WERI-Rb-1 (cell line): ENCODE results near the gene ARL5A.
A peak's percentile ranks its signal among the peaks of the same experiment; 100 is the strongest.

Experiments used
- DNase-seq: peaks from one replicate; pipeline ENCODE4 v3.0.0-alpha.2; 2020
- H3K27ac ChIP-seq: fragments of 250-450 bp; sonication (Bioruptor Pico); 2 replicates; pipeline ENCODE4 v1.5.1; 2020; ENCODE audit warnings: mild to moderate bottlenecking, moderate library complexity
- H3K27me3 ChIP-seq: fragments of 250-450 bp; sonication (Bioruptor Pico); 2 replicates; pipeline ENCODE4 v1.5.1; 2021; ENCODE audit warnings: mild to moderate bottlenecking, low read depth, moderate library complexity; ENCODE audit not compliant: insufficient read depth, severe bottlenecking
- H3K36me3 ChIP-seq: fragments of 250-450 bp; sonication (Bioruptor Pico); 2 replicates; pipeline ENCODE4 v1.5.1; 2020; ENCODE audit warnings: mild to moderate bottlenecking, moderate library complexity
- H3K4me3 ChIP-seq: 2 replicates; pipeline ENCODE4 v1.5.1; 2011; ENCODE audit warnings: low read depth, mild to moderate bottlenecking, control low read depth, low read length
- H3K9me3 ChIP-seq: fragments of 250-450 bp; sonication (Bioruptor Pico); 2 replicates; pipeline ENCODE4 v1.5.1; 2021; ENCODE audit warnings: mild to moderate bottlenecking, moderate library complexity; ENCODE audit not compliant: severe bottlenecking
- CTCF ChIP-seq: IDR thresholded peaks from 2 replicates; pipeline ENCODE4 v1.5.1; 2011; ENCODE audit warnings: low read depth, mild to moderate bottlenecking, control low read depth, inconsistent platforms, low read length

The ARL5A gene

GRCh38 chr2:151783133-151783520 is 45.1 kb downstream of the ARL5A start:
- no peaks in the 10 kb centered on the region for H3K27me3 ChIP-seq
- DNase-seq = no peak
- no peak overlapping the region for H3K27ac ChIP-seq

GRCh38 chr2:151782378-151783132 is 45.7 kb downstream of the ARL5A start:
- H3K36me3 ChIP-seq = no peaks in the 10 kb centered on the region
- TF ChIP-seq CTCF = no peak
- no peak overlapping the region for H3K4me3 ChIP-seq
- no peak overlapping the region for H3K27ac ChIP-seq
- H3K27me3 ChIP-seq = no peaks in the 10 kb centered on the region
- DNase-seq = no peak
- no peaks in the 10 kb centered on the region for H3K9me3 ChIP-seq

More at GRCh38 chr2:151783133-151783520, 45.1 kb downstream of the ARL5A start:
- Histone ChIP-seq H3K9me3 (no peaks in the 10 kb centered on the region), H3K36me3 (no peaks in the 10 kb centered on the region), H3K4me3 (no peak overlapping the region)
- no peak for TF ChIP-seq CTCF

GRCh38 chr2:151781642-151782041 is 46.6 kb downstream of the ARL5A start:
- no peak overlapping the region for H3K4me3 ChIP-seq
- H3K27me3 ChIP-seq = no peaks in the 10 kb centered on the region
- no peaks in the 10 kb centered on the region for H3K36me3 ChIP-seq
- H3K9me3 ChIP-seq = no peaks in the 10 kb centered on the region
- no peak for DNase-seq
- no peak for TF ChIP-seq CTCF
- no peak overlapping the region for H3K27ac ChIP-seq

- no peak for TF ChIP-seq CTCF
- Histone ChIP-seq H3K36me3 (no peaks in the 10 kb centered on the region), H3K4me3 (no peak overlapping the region)
Measured at GRCh38 chr2:151780938-151781337, 47.3 kb downstream of the ARL5A start.

GRCh38 chr2:151777935-151778334 is 50.3 kb downstream of the ARL5A start:
- Histone ChIP-seq H3K36me3 (no peaks in the 10 kb centered on the region), H3K9me3 (no peaks in the 10 kb centered on the region), H3K27ac (no peak overlapping the region), H3K27me3 (no peaks in the 10 kb centered on the region), H3K4me3 (no peak overlapping the region)
- TF ChIP-seq CTCF = no peak
- DNase-seq = no peak

More at GRCh38 chr2:151780938-151781337, 47.3 kb downstream of the ARL5A start:
- no peaks in the 10 kb centered on the region for H3K27me3 ChIP-seq
- H3K27ac ChIP-seq = no peak overlapping the region
- no peaks in the 10 kb centered on the region for H3K9me3 ChIP-seq
- no peak for DNase-seq

GRCh38 chr2:151777487-151777886 is 50.7 kb downstream of the ARL5A start:
- Histone ChIP-seq H3K27ac (no peak overlapping the region), H3K27me3 (no peaks in the 10 kb centered on the region), H3K36me3 (no peaks in the 10 kb centered on the region), H3K9me3 (no peaks in the 10 kb centered on the region), H3K4me3 (no peak overlapping the region)
- DNase-seq = no peak
- TF ChIP-seq CTCF = 0 out of 2 replicates have a peak, but pooled peaks have one; percentile 9
